Uterus (tissue), 4 donors: ENCODE data around the gene FAM180A. TPM values are rescaled to one million over a fixed set of nuclear protein-coding genes. Genes with fewer than 3 reads are reported as not detected.

Experiments
- DNase-seq, 2 donors: peaks; one replicate each; pipeline ENCODE4 v3.0.0-alpha.2; 2019 to 2020
- H3K27ac ChIP-seq, 2 donors: fragments of 200-600 bp; sonication (generic); 1 replicate in 1 of 2; 2 replicates in 1 of 2; pipeline ENCODE4 v1.5.1; 2016 to 2018
- H3K27me3 ChIP-seq, 2 donors: fragments of 200-600 bp; sonication (generic); one replicate each; pipeline ENCODE4 v1.5.1; 2018 to 2019; ENCODE audit warnings: control low read depth in 1 of 2
- H3K36me3 ChIP-seq, 2 donors: fragments of 200-600 bp; sonication (generic); one replicate each; pipeline ENCODE4 v1.5.1; 2019; ENCODE audit warnings: control low read depth in 1 of 2
- H3K4me1 ChIP-seq, 2 donors: fragments of 200-600 bp; sonication (generic); one replicate each; pipeline ENCODE4 v1.5.1; 2018 to 2019; ENCODE audit warnings: control low read depth in 1 of 2
- H3K4me3 ChIP-seq, 2 donors: fragments of 200-600 bp; sonication (generic); 1 replicate in 1 of 2; 2 replicates in 1 of 2; pipeline ENCODE4 v1.5.1; 2018 to 2019; ENCODE audit warnings: mild to moderate bottlenecking in 1 of 2
- H3K9me3 ChIP-seq, 2 donors: fragments of 200-600 bp; sonication (generic); one replicate each; pipeline ENCODE4 v1.5.1; 2019; ENCODE audit warnings: control low read depth in 1 of 2
- POLR2A ChIP-seq, 2 donors: fragments of 450-650 bp; IDR thresholded peaks; one replicate each; pipeline ENCODE4 v1.6.1; 2016; ENCODE audit warnings: antibody characterized with exemption in 2 of 2, mild to moderate bottlenecking in 1 of 2, moderate library complexity in 1 of 2
- intact Hi-C: fragments of 100-400 bp; cut with DNase I; formaldehyde crosslinking; loops from one replicate; pipeline ENCODE4 v1.15.1; 2023; ENCODE audit warnings: low total_unique reads
- total RNA-seq, 4 donors: library from RNA; depleted of rRNA in 3 of 4; stranded (reverse); fragments of >200 nt in 3 of 4; gene quantifications; one replicate each; pipeline versions ENCODE4 v1.1.0 to v1.2.4, GENCODE V29; 2014 to 2023
- TF ChIP-seq, protein P1 (sequence below), 4 experiments: fragments of 200-600 bp in 2 of 4; fragments of 450-650 bp in 2 of 4; sonication (generic) in 2 of 4; IDR thresholded peaks; one replicate each; pipeline ENCODE4 v1.5.1; 2016 to 2019; ENCODE audit warnings: antibody characterized with exemption in 4 of 4, mild to moderate bottlenecking in 2 of 4, moderate library complexity in 1 of 4
- donor health status: DM: yes; HTN: yes; CAD: no.

FAM180A gene
- total RNA-seq, 4 donors from 2014 or later, result 0.51 to 12.6 (median 6.3) TPM; not detected in 1

- Histone ChIP-seq H3K4me3 (no peak overlapping the region), H3K4me1 (no peaks in the 10 kb centered on the region), H3K9me3 (no peaks in the 10 kb centered on the region), H3K27me3 (no peaks in the 10 kb centered on the region), H3K27ac (no peak overlapping the region), H3K36me3 (no peaks in the 10 kb centered on the region)
- intact Hi-C loops, result no loop called here
- TF ChIP-seq, protein P1, sequence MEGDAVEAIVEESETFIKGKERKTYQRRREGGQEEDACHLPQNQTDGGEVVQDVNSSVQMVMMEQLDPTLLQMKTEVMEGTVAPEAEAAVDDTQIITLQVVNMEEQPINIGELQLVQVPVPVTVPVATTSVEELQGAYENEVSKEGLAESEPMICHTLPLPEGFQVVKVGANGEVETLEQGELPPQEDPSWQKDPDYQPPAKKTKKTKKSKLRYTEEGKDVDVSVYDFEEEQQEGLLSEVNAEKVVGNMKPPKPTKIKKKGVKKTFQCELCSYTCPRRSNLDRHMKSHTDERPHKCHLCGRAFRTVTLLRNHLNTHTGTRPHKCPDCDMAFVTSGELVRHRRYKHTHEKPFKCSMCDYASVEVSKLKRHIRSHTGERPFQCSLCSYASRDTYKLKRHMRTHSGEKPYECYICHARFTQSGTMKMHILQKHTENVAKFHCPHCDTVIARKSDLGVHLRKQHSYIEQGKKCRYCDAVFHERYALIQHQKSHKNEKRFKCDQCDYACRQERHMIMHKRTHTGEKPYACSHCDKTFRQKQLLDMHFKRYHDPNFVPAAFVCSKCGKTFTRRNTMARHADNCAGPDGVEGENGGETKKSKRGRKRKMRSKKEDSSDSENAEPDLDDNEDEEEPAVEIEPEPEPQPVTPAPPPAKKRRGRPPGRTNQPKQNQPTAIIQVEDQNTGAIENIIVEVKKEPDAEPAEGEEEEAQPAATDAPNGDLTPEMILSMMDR (IDR thresholded peaks at IDR 0.05), result no peak
- TF ChIP-seq POLR2A (IDR thresholded peaks at IDR 0.05), result no peak
- DNase-seq, result no peak
These were observed 37.5 kb downstream of the FAM180A start for GRCh38 chr7:135711139-135711469.

DNA sequence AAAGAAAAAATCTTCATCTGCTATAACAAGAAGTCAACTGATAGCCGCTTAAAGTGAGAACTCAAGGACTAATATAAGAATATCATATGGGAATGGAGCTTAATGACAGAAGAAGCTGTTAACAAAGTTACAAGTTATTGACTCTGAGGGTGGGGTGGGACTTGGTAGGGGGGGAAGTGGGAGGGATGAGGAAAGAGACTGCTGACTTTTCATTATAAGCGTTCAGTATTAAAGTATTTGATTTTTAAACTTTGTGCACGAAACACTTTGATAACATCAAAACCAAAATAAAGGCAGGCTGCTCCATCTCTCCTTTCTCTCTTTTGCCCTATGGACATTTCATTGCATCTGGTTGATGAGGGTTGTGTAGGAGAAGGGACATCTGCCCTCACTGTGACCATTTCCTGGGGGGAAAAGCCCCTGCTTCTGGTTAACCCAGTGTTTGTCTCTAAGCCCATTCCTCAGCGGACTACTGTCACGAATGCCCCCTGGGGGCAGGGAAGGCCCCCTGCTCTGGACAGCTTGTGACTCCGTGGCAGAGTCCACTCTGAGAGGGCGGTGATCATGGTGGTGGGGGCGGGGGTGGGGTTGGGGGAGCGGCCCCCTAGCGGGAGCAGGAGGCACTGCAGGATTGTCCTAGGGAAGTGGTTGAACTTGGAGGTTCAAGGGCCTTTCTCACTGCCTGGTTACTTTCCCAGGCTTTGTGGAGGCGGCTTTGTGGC, 38.0 kb downstream of the FAM180A start:
- DNase-seq, result no peak
- Histone ChIP-seq H3K27ac (no peak overlapping the region), H3K36me3 (no peaks in the 10 kb centered on the region), H3K27me3 (no peaks in the 10 kb centered on the region), H3K4me3 (no peak overlapping the region), H3K4me1 (no peaks in the 10 kb centered on the region), H3K9me3 (no peaks in the 10 kb centered on the region)
- TF ChIP-seq, protein P1 (IDR thresholded peaks at IDR 0.05), result peak in 1 of 4 experiments; percentile 54
- TF ChIP-seq POLR2A (IDR thresholded peaks at IDR 0.05), result no peak
- intact Hi-C loops, result no loop called here

- H3K4me3 ChIP-seq, result no peak overlapping the region
- intact Hi-C loops, result no loop called here
- no peak for TF ChIP-seq POLR2A (IDR thresholded peaks at IDR 0.05)
- TF ChIP-seq, protein P1 (IDR thresholded peaks at IDR 0.05), result no peak
- H3K27me3 ChIP-seq, result no peaks in the 10 kb centered on the region
- DNase-seq, result no peak
- no peaks in the 10 kb centered on the region for H3K4me1 ChIP-seq
- H3K27ac ChIP-seq, result no peak overlapping the region
- H3K9me3 ChIP-seq, result no peaks in the 10 kb centered on the region
- no peaks in the 10 kb centered on the region for H3K36me3 ChIP-seq
These were observed 39.1 kb downstream of the FAM180A start for GRCh38 chr7:135709508-135709907.

GRCh38 chr7:135708041-135708440, 40.6 kb downstream of the FAM180A start:
- no peak for DNase-seq
- H3K4me1 ChIP-seq, result no peaks in the 10 kb centered on the region
- no peaks in the 10 kb centered on the region for H3K27me3 ChIP-seq
- TF ChIP-seq POLR2A (IDR thresholded peaks at IDR 0.05), result no peak
- TF ChIP-seq, protein P1 (IDR thresholded peaks at IDR 0.05), result no peak
- H3K36me3 ChIP-seq, result no peaks in the 10 kb centered on the region
- no peak overlapping the region for H3K4me3 ChIP-seq
- H3K27ac ChIP-seq, result no peak overlapping the region
- intact Hi-C loops, result no loop called here
- H3K9me3 ChIP-seq, result no peaks in the 10 kb centered on the region

- no peak for DNase-seq
- Histone ChIP-seq H3K9me3 (no peaks in the 10 kb centered on the region), H3K36me3 (no peaks in the 10 kb centered on the region), H3K4me3 (no peak overlapping the region), H3K27me3 (no peaks in the 10 kb centered on the region), H3K4me1 (no peaks in the 10 kb centered on the region), H3K27ac (no peak overlapping the region)
- TF ChIP-seq POLR2A (IDR thresholded peaks at IDR 0.05), result no peak
- TF ChIP-seq, protein P1 (IDR thresholded peaks at IDR 0.05), result no peak
- intact Hi-C loops, result no loop called here
These were observed 41.0 kb downstream of the FAM180A start for GRCh38 chr7:135707570-135707966.
